AG09309 (cell line): ENCODE results near the gene TXNDC16.

Source experiments
- DNase-seq: peaks from one replicate; pipeline ENCODE4 v3.0.0-alpha.2; 2010; ENCODE audit warnings: low read depth
- H3K4me3 ChIP-seq: 2 replicates; pipeline ENCODE4 v1.5.1; 2011; ENCODE audit warnings: mild to moderate bottlenecking, low read depth, low read length, moderate library complexity; ENCODE audit not compliant: control insufficient read depth
- CTCF ChIP-seq: IDR thresholded peaks from 2 replicates; pipeline ENCODE4 v1.5.1; 2011; ENCODE audit warnings: mild to moderate bottlenecking, low read depth, low read length, inconsistent platforms; ENCODE audit not compliant: insufficient read depth, control insufficient read depth; ENCODE audit errors: missing control alignments

The TXNDC16 gene

GRCh38 chr14:52522033-52522432, 30.3 kb downstream of the TXNDC16 start:
- no peak for TF ChIP-seq CTCF
- no peak overlapping the region for H3K4me3 ChIP-seq
- no peak for DNase-seq

- no peak for TF ChIP-seq CTCF
- no peak overlapping the region for H3K4me3 ChIP-seq
- DNase-seq, result no peak
Observed at GRCh38 chr14:52514046-52514811, 38.1 kb downstream of the TXNDC16 start.

- no peak for DNase-seq
- H3K4me3 ChIP-seq, result no peak overlapping the region
- no peak for TF ChIP-seq CTCF
Observed at GRCh38 chr14:52513249-52513648, 39.1 kb downstream of the TXNDC16 start.

DNA sequence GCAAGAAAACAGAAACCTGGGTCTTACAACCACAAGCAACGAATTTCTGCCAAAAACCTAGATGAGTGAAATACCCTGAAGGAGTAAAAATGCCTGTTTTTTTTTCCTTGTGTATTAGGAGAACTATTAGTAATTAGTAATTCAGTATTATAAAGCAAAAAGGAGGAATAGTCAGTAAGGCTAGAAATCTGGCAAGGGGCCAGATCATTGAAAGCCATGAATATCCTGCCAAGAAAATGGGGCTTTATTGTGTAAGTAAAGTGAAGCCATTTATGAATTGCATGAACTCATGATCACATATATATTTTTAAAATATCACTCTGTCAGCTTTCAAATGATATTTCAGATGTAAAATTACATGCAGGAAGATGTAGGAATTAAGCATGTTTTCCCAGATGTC, 57.9 kb downstream of the TXNDC16 start:
- no peak for DNase-seq
- TF ChIP-seq CTCF, result no peak
- no peak overlapping the region for H3K4me3 ChIP-seq

GRCh38 chr14:52485350-52485960, 66.8 kb downstream of the TXNDC16 start:
- TF ChIP-seq CTCF, result no peak
- no peak overlapping the region for H3K4me3 ChIP-seq
- no peak for DNase-seq

GRCh38 chr14:52481864-52482263, 70.4 kb downstream of the TXNDC16 start:
- no peak for TF ChIP-seq CTCF
- DNase-seq, result no peak
- H3K4me3 ChIP-seq, result no peak overlapping the region
